B cell (primary cell): ENCODE measurements around the gene CYRIA. TPM values are rescaled to one million over a fixed set of nuclear protein-coding genes. Genes with fewer than 3 reads are reported as not detected.

Experiments used
- ATAC-seq: fragments of 200-7000 bp; cut with Tn5 transposase; one replicate; pipeline ENCODE4 v1.10.0; 2021; ENCODE audit warnings: low read depth, mild to moderate bottlenecking, moderate number of reproducible peaks, moderate library complexity
- CTCF ChIA-PET: fragments of 350-600 bp; sonication (Branson Sonifier 250); formaldehyde crosslinking; loops from one replicate; lab custom pipeline; 2021; ENCODE audit warnings: antibody characterized with exemption, inconsistent platforms; lab: Charles Lee
- POLR2A ChIA-PET: fragments of 350-600 bp; sonication (Branson Sonifier 250); formaldehyde crosslinking; loops from one replicate; lab custom pipeline; 2021; ENCODE audit warnings: antibody characterized with exemption; lab: Charles Lee
- DNase-seq: peaks from one replicate; pipeline ENCODE4 v3.0.0; 2013
- H2AFZ ChIP-seq: 2 replicates; pipeline ENCODE4 v1.6.1; 2012; ENCODE audit warnings: mild to moderate bottlenecking, low read depth, low read length; ENCODE audit not compliant: insufficient read depth, poor library complexity, severe bottlenecking
- H3K27ac ChIP-seq, 2 donors: 1 replicate in 1 of 2; 2 replicates in 1 of 2; pipeline ENCODE4 v1.5.1; 2012 to 2013; ENCODE audit warnings: low read length in 2 of 2, mild to moderate bottlenecking in 2 of 2, moderate library complexity in 1 of 2
- H3K27me3 ChIP-seq, 4 experiments: fragments of 200-600 bp in 1 of 4; sonication (generic) in 1 of 4; replicated peaks in 1 of 4; 1 replicate in 2 of 4; 2 replicates in 2 of 4; pipeline versions ENCODE4 v1.6.1 to v1.7.0; 2013 to 2016; ENCODE audit warnings: low read length in 3 of 4, mild to moderate bottlenecking in 2 of 4, mixed read lengths in 1 of 4, moderate library complexity in 1 of 4; ENCODE audit not compliant: insufficient read depth in 4 of 4, control insufficient read depth in 3 of 4; ENCODE audit errors: control extremely low read depth in 1 of 4
- H3K36me3 ChIP-seq, 2 experiments: replicated peaks in 1 of 2; 1 replicate in 1 of 2; 2 replicates in 1 of 2; pipeline versions ENCODE4 v1.6.1 to v1.7.1; 2013; ENCODE audit warnings: low read length in 1 of 2; ENCODE audit not compliant: insufficient read depth in 2 of 2, control insufficient read depth in 1 of 2; ENCODE audit errors: control extremely low read depth in 1 of 2, extremely low read depth in 1 of 2
- H3K4me1 ChIP-seq, 2 donors: fragments of 200-600 bp in 1 of 2; sonication (generic) in 1 of 2; 1 replicate in 1 of 2; 2 replicates in 1 of 2; pipeline versions ENCODE4 v1.5.1 to v1.6.1; 2013 to 2017; ENCODE audit warnings: low read length in 2 of 2; ENCODE audit not compliant: control insufficient read depth in 2 of 2, insufficient read depth in 2 of 2
- H3K4me2 ChIP-seq: replicated peaks from 2 replicates; pipeline ENCODE3; 2012; ENCODE audit warnings: mild to moderate bottlenecking, low read depth, low read length; ENCODE audit not compliant: poor library complexity, severe bottlenecking
- H3K4me3 ChIP-seq, 5 experiments: fragments of 200-600 bp in 1 of 5; sonication (generic) in 1 of 5; 1 replicate in 3 of 5; 2 replicates in 2 of 5; pipeline versions ENCODE4 v1.5.1 to v1.7.0; 2011 to 2016; ENCODE audit warnings: low read length in 4 of 5, mild to moderate bottlenecking in 4 of 5, low read depth in 2 of 5, control low read depth in 1 of 5, moderate library complexity in 1 of 5; ENCODE audit not compliant: insufficient read depth in 1 of 5; ENCODE audit errors: control extremely low read depth in 1 of 5, extremely low read depth in 1 of 5
- H3K79me2 ChIP-seq: fragments of 200-600 bp; sonication (generic); one replicate; pipeline ENCODE4 v1.6.0; 2016; ENCODE audit warnings: low read length; ENCODE audit not compliant: control insufficient read depth, insufficient read depth
- H3K9ac ChIP-seq: fragments of 200-600 bp; sonication (generic); 2 replicates; pipeline ENCODE4 v1.6.1; 2017; ENCODE audit warnings: mild to moderate bottlenecking, low read length, moderate library complexity
- H3K9me3 ChIP-seq, 3 donors: one replicate each; pipeline versions ENCODE4 v1.6.1 to v1.7.1; 2013; ENCODE audit warnings: low read length in 2 of 3; ENCODE audit not compliant: control insufficient read depth in 2 of 3, insufficient read depth in 1 of 3; ENCODE audit errors: control extremely low read depth in 1 of 3
- H4K20me1 ChIP-seq: 2 replicates; pipeline ENCODE4 v1.6.0; 2012; ENCODE audit warnings: mild to moderate bottlenecking, low read length; ENCODE audit not compliant: insufficient read depth, control insufficient read depth, poor library complexity, severe bottlenecking
- H3K27ac Mint-ChIP-seq: one replicate; pipeline ENCODE4 v1.8.0; 2021; ENCODE audit warnings: mixed read lengths
- H3K27me3 Mint-ChIP-seq: one replicate; pipeline ENCODE4 v1.8.0; 2021; ENCODE audit warnings: mixed read lengths
- H3K4me1 Mint-ChIP-seq: one replicate; pipeline ENCODE4 v1.8.0; 2021; ENCODE audit warnings: mixed read lengths
- H3K4me3 Mint-ChIP-seq: one replicate; pipeline ENCODE4 v1.8.0; 2021; ENCODE audit warnings: mixed read lengths
- H3K9me3 Mint-ChIP-seq: one replicate; pipeline ENCODE4 v1.8.0; 2022; ENCODE audit warnings: mixed read lengths; ENCODE audit not compliant: insufficient read depth
- EZH2 ChIP-seq: IDR thresholded peaks from 2 replicates; pipeline ENCODE4 v1.6.1; 2012; ENCODE audit warnings: borderline replicate concordance, low read depth, mild to moderate bottlenecking, moderate library complexity, low read length; ENCODE audit not compliant: insufficient read depth, poor library complexity, severe bottlenecking
- WGBS: methylation state at CpG from one replicate; pipeline ENCODE4 v1.1.5; 2013; ENCODE audit warnings: missing lambda C conversion rate; ENCODE audit not compliant: insufficient coverage; 5-methylcytosine and 5-hydroxymethylcytosine counted together
- intact Hi-C: fragments of 100-400 bp; cut with micrococcal nuclease; formaldehyde crosslinking; loops from one replicate; pipeline ENCODE4 v1.10.0; 2022
- polyA plus RNA-seq: library from polyadenylated mRNA; depleted of rRNA; stranded (reverse); fragments of >200 nt; gene quantifications from 2 replicates; pipeline ENCODE4 v1.2.3, GENCODE V29; 2012
- total RNA-seq, 2 donors: library from RNA; stranded (reverse); fragments of 120-200 nt in 1 of 2; gene quantifications; 1 replicate in 1 of 2; 2 replicates in 1 of 2; pipeline versions ENCODE4 v1.2.3 to v1.2.4, GENCODE V29; 2013 to 2022
- TF ChIP-seq, protein P1 (sequence below): fragments of 200-600 bp; IDR thresholded peaks from one replicate; pipeline ENCODE4 v1.8.0; 2022; ENCODE audit warnings: antibody characterized with exemption, mild to moderate bottlenecking

The CYRIA gene
- total and polyA plus RNA-seq, 2 donors (not counting 1 experiment from before 2014, with no cell fraction given): 16.8 to 58.8 TPM

DNA sequence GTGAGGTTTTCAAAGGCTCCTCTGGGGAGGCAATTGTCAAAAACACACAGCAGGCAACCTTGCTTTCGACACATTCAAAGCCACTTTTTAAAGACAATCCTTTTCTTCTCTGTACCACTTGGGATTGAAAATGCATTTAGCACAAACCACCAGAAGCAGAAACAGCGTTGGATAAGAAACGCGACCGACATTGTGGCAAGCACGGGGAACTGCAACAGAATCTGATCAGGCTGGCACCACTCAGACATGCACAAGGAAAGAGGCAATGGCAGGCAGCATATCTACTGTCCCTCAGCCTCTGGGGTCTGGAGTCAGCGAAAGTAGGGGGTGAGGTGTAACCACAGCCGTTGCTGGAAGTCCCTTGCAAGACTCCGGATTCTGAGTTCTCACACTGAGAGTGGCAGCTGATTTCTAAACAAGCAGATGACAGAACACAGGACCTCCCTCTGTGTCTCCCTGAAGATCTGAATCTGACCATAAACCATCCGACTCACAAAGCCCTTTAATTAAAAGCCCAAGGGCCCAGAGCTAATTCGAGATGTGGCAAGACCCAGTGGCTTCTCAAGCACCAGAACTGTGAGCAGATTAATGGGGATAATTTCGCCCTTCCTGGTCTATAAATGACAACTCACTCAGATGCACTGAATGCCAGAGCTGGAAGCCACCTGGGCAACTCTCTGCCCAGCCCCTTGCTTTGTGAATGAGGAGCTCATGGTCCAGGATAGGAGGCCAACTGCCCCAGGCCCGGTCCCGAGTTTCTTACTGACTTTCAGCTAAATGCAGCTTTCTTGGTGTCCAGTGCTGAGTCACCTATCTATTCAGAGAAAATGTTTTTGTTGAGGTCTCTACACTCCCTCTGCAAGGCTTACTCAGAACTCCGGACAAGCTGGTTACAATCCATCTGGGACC, 29.6 kb downstream of the CYRIA start:
- Mint-ChIP-seq H3K4me3 (peak overlapping the region; percentile 37), H3K27ac (peak overlapping the region; percentile 69), H3K27me3 (no peaks in the 10 kb centered on the region), H3K4me1 (peaks cover 93% of the 10 kb centered on the region), H3K9me3 (no peaks in the 10 kb centered on the region)
- Histone ChIP-seq H3K4me2 (peak overlapping the region; percentile 32), H3K9ac (no peak overlapping the region), H3K27me3 (no peaks in the 10 kb centered on the region), H2AFZ (no peak overlapping the region), H3K79me2 (peaks cover 85% of the 10 kb centered on the region), H3K4me1 (peaks cover 31 to 79% of the 10 kb centered on the region in 2 donors), H3K36me3 (peaks cover 0 to 27% of the 10 kb centered on the region in 2 experiments), H3K9me3 (peaks cover 0 to 13% (median 5%) of the 10 kb centered on the region in 3 donors), H3K27ac (no peak overlapping the region), H3K4me3 (no peak overlapping the region), H4K20me1 (peaks cover 30% of the 10 kb centered on the region)
- no peak for TF ChIP-seq EZH2
- TF ChIP-seq, protein P1, sequence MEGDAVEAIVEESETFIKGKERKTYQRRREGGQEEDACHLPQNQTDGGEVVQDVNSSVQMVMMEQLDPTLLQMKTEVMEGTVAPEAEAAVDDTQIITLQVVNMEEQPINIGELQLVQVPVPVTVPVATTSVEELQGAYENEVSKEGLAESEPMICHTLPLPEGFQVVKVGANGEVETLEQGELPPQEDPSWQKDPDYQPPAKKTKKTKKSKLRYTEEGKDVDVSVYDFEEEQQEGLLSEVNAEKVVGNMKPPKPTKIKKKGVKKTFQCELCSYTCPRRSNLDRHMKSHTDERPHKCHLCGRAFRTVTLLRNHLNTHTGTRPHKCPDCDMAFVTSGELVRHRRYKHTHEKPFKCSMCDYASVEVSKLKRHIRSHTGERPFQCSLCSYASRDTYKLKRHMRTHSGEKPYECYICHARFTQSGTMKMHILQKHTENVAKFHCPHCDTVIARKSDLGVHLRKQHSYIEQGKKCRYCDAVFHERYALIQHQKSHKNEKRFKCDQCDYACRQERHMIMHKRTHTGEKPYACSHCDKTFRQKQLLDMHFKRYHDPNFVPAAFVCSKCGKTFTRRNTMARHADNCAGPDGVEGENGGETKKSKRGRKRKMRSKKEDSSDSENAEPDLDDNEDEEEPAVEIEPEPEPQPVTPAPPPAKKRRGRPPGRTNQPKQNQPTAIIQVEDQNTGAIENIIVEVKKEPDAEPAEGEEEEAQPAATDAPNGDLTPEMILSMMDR: no peak
- DNase-seq: peak; percentile 37
- 30% methylated on average over 12 of the region's 15 CpGs for WGBS
- ChIA-PET POLR2A (interaction anchor here (0.8 kb wide), 1 partner anchor 10 kb away, joined by 5 read pairs; no protein-coding TSS in a partner anchor), CTCF (interaction anchor here (1.0 to 2.5 kb wide), 8 partner anchors 9 to 121 kb away, joined by 3 to 14 read pairs (median 4); no protein-coding TSS in a partner anchor)
- intact Hi-C loops: no loop called here
- peak; percentile 55 for ATAC-seq
